CD4-positive, alpha-beta T cell treated with Interleukin-10 for 1 hour (primary cell): ENCODE measurements around the gene LYPD4.

Experiments used
- DNase-seq: peaks from one replicate; pipeline ENCODE4 v3.0.0-alpha.2; 2020

The LYPD4 gene

GRCh38 chr19:41849067-41849466 lies 4.6 kb upstream of the LYPD4 start:
- DNase-seq: no peak

GRCh38 chr19:41848666-41849065 lies 4.2 kb upstream of the LYPD4 start:
- no peak for DNase-seq

GRCh38 chr19:41847351-41848105 lies 3.0 kb upstream of the LYPD4 start:
- DNase-seq: no peak

- DNase-seq: no peak
Observed at GRCh38 chr19:41845051-41845590, 638 bp upstream of the LYPD4 start.

DNA sequence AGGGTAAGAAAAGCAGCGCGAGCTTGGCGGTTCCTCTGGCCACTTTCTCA lies 343 bp upstream of the LYPD4 start, which contains the start of gene DMRTC2:
Gene DMRTC2 (plus strand): TSS at position 42 of the 50 bp plus-strand sequence. CDS start 2,387 bp downstream, outside the sequence.
- no peak for DNase-seq

DNA sequence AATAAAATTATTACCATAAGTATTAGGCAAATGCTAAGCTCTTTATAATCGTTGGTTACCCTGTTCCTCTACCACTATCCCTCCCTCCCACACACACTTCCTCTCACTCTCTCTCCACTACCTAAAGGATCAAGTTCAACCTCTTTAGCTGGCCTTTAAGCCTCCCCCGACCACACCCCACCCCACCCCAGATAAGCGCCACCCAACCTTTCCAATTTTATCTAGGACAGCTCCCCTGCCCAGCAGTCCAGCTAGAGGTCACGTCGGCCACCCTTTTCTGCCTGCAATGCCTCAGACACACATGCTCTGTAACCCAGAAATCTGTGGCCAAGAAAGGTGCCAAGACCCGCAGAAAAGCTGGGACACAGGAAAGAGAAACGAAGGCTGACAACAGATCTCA lies 1.1 kb downstream of the LYPD4 start:
- DNase-seq: no peak

DNA sequence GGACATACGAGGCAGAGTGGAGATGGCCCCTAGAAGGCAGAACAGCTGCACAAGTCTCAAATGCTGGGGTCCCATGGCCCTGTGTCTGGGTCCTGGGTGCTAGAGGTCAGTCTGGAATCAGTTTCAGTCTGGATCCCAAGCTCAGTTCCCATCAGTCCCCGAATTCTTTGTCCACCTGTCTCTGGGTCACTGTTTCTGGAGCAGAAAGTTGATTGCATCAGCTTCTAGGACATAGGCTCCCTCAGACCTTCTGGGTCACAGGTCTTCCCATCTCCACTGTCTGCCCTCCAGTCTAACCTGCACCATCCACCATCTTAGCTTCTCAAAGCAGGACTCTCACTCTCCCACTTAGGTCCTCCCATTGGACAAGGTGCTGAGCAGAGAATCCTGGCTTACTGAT lies 5.3 kb downstream of the LYPD4 start:
- no peak for DNase-seq

- DNase-seq: no peak
Observed at GRCh38 chr19:41837981-41838708, 6.3 kb downstream of the LYPD4 start.

DNA sequence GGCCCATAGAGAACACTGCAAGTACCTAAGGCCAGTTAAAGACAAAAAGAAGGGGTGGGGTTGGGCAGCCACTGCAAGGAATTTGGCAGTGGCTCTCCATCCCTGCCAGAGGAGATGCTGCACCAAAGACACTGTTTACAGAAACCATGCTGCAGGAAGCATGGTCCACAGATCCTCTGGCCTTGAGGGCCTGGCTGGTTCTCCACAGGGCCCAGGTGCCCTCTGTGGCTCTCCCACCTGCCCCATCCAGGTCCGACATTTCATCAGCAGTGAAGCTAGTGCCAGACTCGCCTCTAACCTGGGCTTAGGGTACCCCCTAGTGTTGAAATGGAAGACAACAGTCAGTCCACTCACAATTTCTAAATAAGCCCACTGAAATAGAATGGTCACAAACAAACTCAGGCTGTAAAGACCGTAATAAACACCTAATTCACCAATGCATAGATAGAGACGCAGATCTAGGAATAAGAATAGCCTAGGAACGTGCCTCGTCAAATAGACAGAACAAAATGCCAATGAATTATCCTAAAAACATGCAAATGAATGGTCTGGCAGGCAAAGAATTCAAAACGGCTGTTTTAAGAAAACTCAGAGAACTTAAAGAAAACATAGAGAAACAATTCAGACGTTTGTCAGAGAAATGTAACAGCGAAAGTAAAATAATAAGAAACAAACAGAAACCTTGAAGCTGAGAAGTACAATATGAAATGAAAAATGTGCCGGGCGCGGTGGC lies 23.3 kb downstream of the LYPD4 start:
- DNase-seq: peak; percentile 70

DNA sequence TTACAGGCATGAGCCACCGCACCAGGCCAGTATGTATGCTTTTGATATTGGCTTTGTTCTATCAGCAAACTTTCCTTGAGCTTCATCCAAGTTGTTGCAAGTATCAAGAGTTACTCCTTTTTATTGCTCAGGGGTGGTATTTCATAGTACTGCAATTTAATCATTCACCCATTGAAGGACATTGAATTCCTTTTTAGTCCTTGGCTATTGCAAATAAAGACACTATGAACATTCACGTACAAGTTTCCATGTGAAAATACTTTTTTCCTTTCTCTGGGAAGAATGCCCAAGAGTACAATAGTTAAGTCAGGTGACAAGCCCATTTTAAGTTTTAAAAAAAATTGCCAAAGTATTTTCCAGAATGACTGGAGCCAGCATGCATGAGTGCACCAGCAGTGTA lies 27.7 kb downstream of the LYPD4 start:
- no peak for DNase-seq

DNA sequence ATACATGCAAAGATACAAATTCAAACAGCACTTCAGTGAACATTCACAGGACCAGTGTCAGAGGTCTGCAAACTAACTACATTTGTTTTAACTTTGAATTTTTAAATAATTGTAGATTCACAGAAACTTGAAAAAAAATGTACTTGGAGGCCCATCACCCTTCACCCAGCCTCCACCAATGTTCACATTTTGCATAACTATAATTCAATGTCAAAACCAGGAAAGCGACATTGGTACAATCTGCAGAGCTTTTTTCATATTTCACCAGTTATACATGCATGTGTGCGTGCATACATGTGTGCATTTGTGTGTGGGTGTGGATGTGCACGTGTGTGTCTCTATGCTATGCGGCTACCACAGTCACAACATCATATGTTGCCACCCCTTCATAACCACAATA lies 29.2 kb downstream of the LYPD4 start:
- no peak for DNase-seq

GRCh38 chr19:41813911-41814310 lies 30.6 kb downstream of the LYPD4 start:
- DNase-seq: no peak

- no peak for DNase-seq
Observed at GRCh38 chr19:41811981-41812380, 32.5 kb downstream of the LYPD4 start.

GRCh38 chr19:41811036-41811435 lies 33.4 kb downstream of the LYPD4 start:
- peak; percentile 12 for DNase-seq

DNA sequence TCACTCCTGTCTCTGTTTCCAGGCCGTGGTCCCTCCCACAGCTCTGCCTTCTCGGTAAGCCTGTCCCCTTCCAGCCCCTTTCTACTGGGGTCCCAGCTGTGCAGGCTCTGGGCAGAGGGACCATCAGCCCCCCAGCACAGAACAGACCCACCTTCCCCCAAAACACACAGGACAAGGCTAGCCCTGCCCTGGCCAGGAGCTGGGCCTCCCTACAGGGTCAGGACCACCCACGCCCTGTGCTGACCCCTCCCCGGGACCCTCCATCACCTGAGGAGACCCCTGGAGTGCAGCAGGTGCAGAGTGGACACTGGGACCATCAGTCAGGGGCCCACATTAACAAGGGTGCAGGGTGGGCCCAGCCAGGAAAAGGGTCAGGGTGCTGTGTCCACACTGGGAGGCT lies 34.2 kb downstream of the LYPD4 start:
- no peak for DNase-seq

- DNase-seq: no peak
Observed at GRCh38 chr19:41808663-41809566, 35.6 kb downstream of the LYPD4 start.

GRCh38 chr19:41807176-41807575 lies 37.3 kb downstream of the LYPD4 start:
- DNase-seq: no peak

- DNase-seq: no peak
Observed at GRCh38 chr19:41804336-41804735, 40.1 kb downstream of the LYPD4 start.

DNA sequence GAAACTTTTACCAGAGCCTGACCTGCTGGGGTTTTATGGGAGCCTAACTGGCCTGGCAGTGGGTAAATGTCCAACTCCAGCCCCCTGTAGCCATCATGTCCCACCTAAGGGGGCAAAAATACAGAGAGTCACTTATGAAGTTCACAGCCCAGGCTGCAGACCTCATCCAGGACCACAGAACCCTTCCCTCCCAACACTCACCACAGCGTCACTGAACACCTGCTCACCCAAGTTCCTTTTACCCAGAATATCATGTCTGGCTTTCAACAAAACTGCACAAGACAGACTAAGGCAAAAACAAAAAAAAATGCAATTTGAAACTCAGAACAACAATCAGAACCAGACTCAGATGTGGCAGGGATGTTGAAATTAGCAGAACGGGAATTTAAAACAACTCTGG lies 41.7 kb downstream of the LYPD4 start:
- no peak for DNase-seq

- no peak for DNase-seq
Observed at GRCh38 chr19:41801792-41802211, 42.7 kb downstream of the LYPD4 start.

DNA sequence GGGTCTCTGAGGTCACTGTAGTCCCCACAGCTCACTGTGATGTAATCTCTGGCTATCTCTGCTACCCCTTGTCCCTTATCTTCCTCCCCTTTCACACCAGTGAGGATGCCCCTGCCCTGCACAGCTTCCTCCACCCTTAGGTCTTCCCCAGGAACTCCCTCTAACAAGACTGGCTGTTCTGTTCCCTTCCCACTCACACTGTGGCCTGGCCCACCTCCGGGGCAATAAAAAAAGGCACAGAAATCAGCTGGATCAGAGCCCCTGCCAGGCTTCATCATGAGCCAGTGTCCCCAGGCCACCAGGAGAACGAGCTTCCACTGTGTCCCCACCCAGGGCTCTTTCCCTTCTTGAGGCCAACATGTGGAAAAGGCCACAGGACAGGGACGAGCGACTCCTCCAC lies 43.5 kb downstream of the LYPD4 start:
- no peak for DNase-seq

- no peak for DNase-seq
Observed at GRCh38 chr19:41799444-41800000, 45.0 kb downstream of the LYPD4 start.

GRCh38 chr19:41796901-41797300 lies 47.6 kb downstream of the LYPD4 start:
- DNase-seq: no peak
